Measurements from ENCODE around the gene ADTRP.

ADTRP gene

GRCh38 chr6:11778648-11779328 lies at the start of gene ADTRP:
Gene ADTRP, minus strand, starts transcription at chr6:11778803. Its CDS starts 44 bp downstream, at chr6:11778759.
- no peak for FAIRE-seq

- no peak for FAIRE-seq
Measured at GRCh38 chr6:11826779-11827178, 48.2 kb upstream of the ADTRP start.

GRCh38 chr6:11824986-11825385 lies 46.4 kb upstream of the ADTRP start:
- no peak for FAIRE-seq

GRCh38 chr6:11822346-11822745 lies 43.7 kb upstream of the ADTRP start:
- no peak for FAIRE-seq

GRCh38 chr6:11821781-11822180 lies 43.2 kb upstream of the ADTRP start:
- FAIRE-seq, result no peak

- no peak for FAIRE-seq
Measured at GRCh38 chr6:11820821-11821220, 42.2 kb upstream of the ADTRP start.

- FAIRE-seq, result no peak
Measured at GRCh38 chr6:11819486-11819885, 40.9 kb upstream of the ADTRP start.

- no peak for FAIRE-seq
Measured at GRCh38 chr6:11815231-11815630, 36.6 kb upstream of the ADTRP start.

- no peak for FAIRE-seq
Measured at GRCh38 chr6:11814819-11815218, 36.2 kb upstream of the ADTRP start.

GRCh38 chr6:11814106-11814505 lies 35.5 kb upstream of the ADTRP start:
- no peak for FAIRE-seq

GRCh38 chr6:11813606-11814005 lies 35.0 kb upstream of the ADTRP start:
- FAIRE-seq, result no peak

GRCh38 chr6:11812951-11813350 lies 34.3 kb upstream of the ADTRP start:
- no peak for FAIRE-seq

- FAIRE-seq, result no peak
Measured at GRCh38 chr6:11812439-11812838, 33.8 kb upstream of the ADTRP start.

GRCh38 chr6:11811644-11812264 lies 33.2 kb upstream of the ADTRP start:
- no peak for FAIRE-seq

- FAIRE-seq, result no peak
Measured at GRCh38 chr6:11810854-11811643, 32.4 kb upstream of the ADTRP start.

GRCh38 chr6:11810039-11810541 lies 31.5 kb upstream of the ADTRP start:
- no peak for FAIRE-seq

- FAIRE-seq, result no peak
Measured at GRCh38 chr6:11808054-11808453, 29.5 kb upstream of the ADTRP start.

- FAIRE-seq, result no peak
Measured at GRCh38 chr6:11806561-11807317, 28.1 kb upstream of the ADTRP start.

GRCh38 chr6:11805259-11806053 lies 26.9 kb upstream of the ADTRP start:
- no peak for FAIRE-seq

GRCh38 chr6:11804701-11805100 lies 26.1 kb upstream of the ADTRP start:
- no peak for FAIRE-seq

- FAIRE-seq, result no peak
Measured at GRCh38 chr6:11804135-11804534, 25.5 kb upstream of the ADTRP start.

GRCh38 chr6:11803591-11803971 lies 25.0 kb upstream of the ADTRP start:
- no peak for FAIRE-seq

Data from islet of Langerhans (tissue), 1 donor.